Kidney epithelial cell (primary cell): ENCODE results near the gene KRTAP10-4. TPM values are rescaled to one million over a fixed set of nuclear protein-coding genes. Genes with fewer than 3 reads are reported as not detected.
"Not testable (repeated sequence)": the region's sequence is repeated elsewhere in the genome, so short reads cannot be mapped to it uniquely, and the experiment has no call there.

ENCODE experiments used
- DNase-seq: peaks from one replicate; pipeline ENCODE4 v3.0.0-alpha.2; 2010; ENCODE audit warnings: low read depth
- H3K27me3 ChIP-seq: 2 replicates; pipeline ENCODE4 v1.6.0; 2011; ENCODE audit warnings: low read length; ENCODE audit not compliant: control insufficient read depth, insufficient read depth
- H3K36me3 ChIP-seq: 2 replicates; pipeline ENCODE4 v1.5.1; 2011; ENCODE audit warnings: low read length; ENCODE audit not compliant: control insufficient read depth, insufficient read depth
- H3K4me3 ChIP-seq: 2 replicates; pipeline ENCODE4 v1.5.1; 2011; ENCODE audit warnings: low read depth, mild to moderate bottlenecking, control low read depth, low read length
- CTCF ChIP-seq: IDR thresholded peaks from 2 replicates; pipeline ENCODE4 v1.5.1; 2011; ENCODE audit warnings: mild to moderate bottlenecking, moderate library complexity, low read length, control low read depth, inconsistent platforms; ENCODE audit not compliant: insufficient read depth, poor library complexity, severe bottlenecking
- total RNA-seq: library from RNA; depleted of rRNA; stranded (reverse); fragments of >200 nt; gene quantifications from 2 replicates; pipeline ENCODE4 v1.2.3, GENCODE V29; 2015

Gene KRTAP10-4
- total RNA-seq, 1 donor from 2014 or later = not detected

- Histone ChIP-seq H3K36me3 (no peaks in the 10 kb centered on the region), H3K4me3 (no peak overlapping the region), H3K27me3 (peaks cover 14% of the 10 kb centered on the region)
- no peak for TF ChIP-seq CTCF
- DNase-seq = no peak
Measured at GRCh38 chr21:44589586-44590305, 16.2 kb downstream of the KRTAP10-4 start.

DNA sequence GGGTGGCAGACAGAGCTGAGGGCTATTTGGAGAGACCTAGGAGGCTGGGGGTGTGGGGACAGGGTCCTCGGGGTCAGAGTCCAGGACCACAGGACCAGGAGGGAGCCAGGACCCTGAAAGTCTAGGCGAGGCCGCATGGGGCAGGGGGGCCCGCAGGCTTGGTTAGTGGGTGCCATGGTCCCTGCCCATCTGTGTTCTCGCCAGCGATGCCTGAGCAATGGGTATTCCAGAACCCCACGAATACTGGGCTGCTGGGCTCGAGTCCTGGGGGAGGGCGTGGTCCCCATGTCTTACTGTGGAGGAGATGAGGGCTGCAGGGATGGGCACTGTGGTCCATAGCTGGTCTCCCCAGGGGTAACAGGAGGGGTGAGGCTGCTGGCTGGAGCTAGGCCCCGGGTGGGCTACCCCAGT, 16.8 kb downstream of the KRTAP10-4 start:
- no peaks in the 10 kb centered on the region for H3K36me3 ChIP-seq
- peaks cover 14% of the 10 kb centered on the region for H3K27me3 ChIP-seq
- no peak for DNase-seq
- no peak for TF ChIP-seq CTCF
- H3K4me3 ChIP-seq = no peak overlapping the region

- not testable (repeated sequence) for DNase-seq, H3K4me3 ChIP-seq, H3K36me3 ChIP-seq
- H3K27me3 ChIP-seq = peaks cover 14% of the 10 kb centered on the region
Measured at GRCh38 chr21:44590897-44591800, 17.6 kb downstream of the KRTAP10-4 start.

- H3K27me3 ChIP-seq = peaks cover 14% of the 10 kb centered on the region
- not testable (repeated sequence) for DNase-seq, H3K36me3 ChIP-seq, H3K4me3 ChIP-seq
Measured at GRCh38 chr21:44591801-44592130, 18.2 kb downstream of the KRTAP10-4 start.

- Histone ChIP-seq H3K27me3 (peaks cover 14% of the 10 kb centered on the region), H3K4me3 (no peak within 1 kb of the TSS), H3K36me3 (no peaks in the 10 kb centered on the region)
- TF ChIP-seq CTCF = no peak
- no peak for DNase-seq
Measured at GRCh38 chr21:44592446-44593311, 19.1 kb downstream of the KRTAP10-4 start, which contains the start of gene KRTAP10-6. Gene KRTAP10-6, minus strand, starts transcription at chr21:44592505. Its CDS starts 21 bp downstream, at chr21:44592484.

DNA sequence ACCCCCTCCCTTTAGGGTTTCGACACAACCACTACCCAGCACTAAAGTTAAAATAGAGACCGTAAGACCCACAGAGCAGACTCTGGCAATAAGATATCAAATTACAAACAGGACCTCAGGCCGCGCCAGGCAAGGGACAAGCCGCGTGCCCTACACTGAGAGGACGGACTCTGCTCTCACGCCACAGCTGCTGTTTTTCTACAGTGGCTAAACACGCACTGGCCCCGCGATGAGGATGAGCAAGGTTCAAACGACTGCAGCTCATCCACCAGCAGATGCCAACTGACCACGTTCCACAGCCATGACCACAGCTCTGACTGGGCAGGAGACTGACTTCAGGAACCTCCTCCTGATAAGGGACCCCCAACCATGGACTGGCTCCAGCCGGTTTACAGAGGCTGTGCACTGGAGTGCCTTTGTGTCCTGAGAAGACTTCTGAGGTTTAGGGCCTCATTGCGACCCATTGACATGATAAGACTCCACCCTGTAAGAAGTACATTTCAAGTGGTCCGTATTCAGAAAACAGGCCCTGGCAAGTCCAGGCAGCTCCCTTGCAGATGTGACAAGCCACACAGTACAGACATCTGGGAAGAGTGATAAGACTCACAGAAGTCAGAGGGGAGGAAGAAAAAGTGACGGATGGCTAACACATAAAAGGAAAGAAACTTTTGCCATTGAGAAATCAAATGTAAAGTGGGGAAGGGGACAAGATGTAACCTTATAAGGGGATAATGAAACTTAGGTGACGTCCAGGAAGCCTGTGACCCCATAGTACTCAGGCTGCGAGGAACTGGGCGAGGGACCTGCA, 20.3 kb downstream of the KRTAP10-4 start:
- no peak for TF ChIP-seq CTCF
- no peak for DNase-seq
- no peaks in the 10 kb centered on the region for H3K36me3 ChIP-seq
- peaks cover 14% of the 10 kb centered on the region for H3K27me3 ChIP-seq
- H3K4me3 ChIP-seq = no peak overlapping the region
